ENCODE measurements around the gene EPN2.

The EPN2 gene

GRCh38 chr17:19296786-19297778 lies 59.9 kb downstream of the EPN2 start:
- no peak for DNase-seq

- DNase-seq = no peak
Observed at GRCh38 chr17:19298569-19299213, 61.5 kb downstream of the EPN2 start.

- no peak for DNase-seq
Observed at GRCh38 chr17:19299214-19299747, 62.1 kb downstream of the EPN2 start.

GRCh38 chr17:19299866-19300265 lies 62.7 kb downstream of the EPN2 start:
- no peak for DNase-seq

GRCh38 chr17:19301274-19301951 lies 64.2 kb downstream of the EPN2 start:
- DNase-seq = no peak

- DNase-seq = no peak
Observed at GRCh38 chr17:19301973-19302372, 64.8 kb downstream of the EPN2 start.

- no peak for DNase-seq
Observed at GRCh38 chr17:19302791-19303331, 65.7 kb downstream of the EPN2 start.

- DNase-seq = no peak
Observed at GRCh38 chr17:19303367-19303776, 66.2 kb downstream of the EPN2 start.

- no peak for DNase-seq
Observed at GRCh38 chr17:19304209-19304608, 67.0 kb downstream of the EPN2 start.

- DNase-seq = no peak
Observed at GRCh38 chr17:19304751-19305150, 67.6 kb downstream of the EPN2 start.

GRCh38 chr17:19305256-19305655 lies 68.1 kb downstream of the EPN2 start:
- no peak for DNase-seq

GRCh38 chr17:19305761-19306159 lies 68.6 kb downstream of the EPN2 start:
- no peak for DNase-seq

GRCh38 chr17:19306160-19307111 lies 69.3 kb downstream of the EPN2 start:
- DNase-seq = peak; percentile 11

- DNase-seq = no peak
Observed at GRCh38 chr17:19307521-19307920, 70.4 kb downstream of the EPN2 start.

- DNase-seq = no peak
Observed at GRCh38 chr17:19308398-19308797, 71.2 kb downstream of the EPN2 start.

GRCh38 chr17:19309701-19310100 lies 72.5 kb downstream of the EPN2 start:
- no peak for DNase-seq

- no peak for DNase-seq
Observed at GRCh38 chr17:19310151-19310550, 73.0 kb downstream of the EPN2 start.

- no peak for DNase-seq
Observed at GRCh38 chr17:19311016-19311415, 73.8 kb downstream of the EPN2 start.

GRCh38 chr17:19311421-19312215 lies 74.5 kb downstream of the EPN2 start:
- no peak for DNase-seq

GRCh38 chr17:19312406-19312805 lies 75.2 kb downstream of the EPN2 start:
- DNase-seq = no peak
